HepG2 (cell line): ENCODE data around the gene SAMSN1. TPM values are rescaled to one million over a fixed set of nuclear protein-coding genes. Genes with fewer than 3 reads are reported as not detected.

Experiments
- ATAC-seq: fragments of 200-7000 bp; cut with Tn5 transposase; 3 replicates; pipeline ENCODE4 v1.9.1; 2020; ENCODE audit warnings: mild to moderate bottlenecking, moderate library complexity
- BruUV-seq: library from RNA; stranded (reverse); fragments of 400-500 nt; replicated peaks from 2 replicates; lab custom pipeline; 2021; lab: Mats Ljungman, UMichigan
- CTCF ChIA-PET: fragments of 300-600 bp; formaldehyde crosslinking; extraction: SDS; loops from one replicate; lab custom pipeline; 2021; ENCODE audit warnings: low total read pairs, inconsistent platforms, low intra/inter-chr PET ratio; lab: Yijun Ruan, JAX
- POLR2A ChIA-PET: fragments of 350-600 bp; sonication (Branson Sonifier 250); formaldehyde crosslinking; loops from one replicate; lab custom pipeline; 2020; ENCODE audit warnings: antibody characterized with exemption, inconsistent platforms; lab: Yijun Ruan, JAX
- DNase-seq: peaks from one replicate; pipeline ENCODE4 v3.0.0-alpha.2; 2015; ENCODE audit warnings: low spot score
- FAIRE-seq: peaks from 3 replicates; lab custom pipeline; 2011; peaks lifted over from hg19 to GRCh38; lab: Jason Lieb, UNC
- H2AFZ ChIP-seq: one replicate; pipeline ENCODE4 v1.6.1; 2011; ENCODE audit warnings: low read length, inconsistent platforms
- H3K27ac ChIP-seq: fragments of 300-600 bp; 3 replicates; pipeline ENCODE4 v1.8.0; 2011; ENCODE audit warnings: mixed run types, mild to moderate bottlenecking, mixed read lengths, low read length, inconsistent platforms; ENCODE audit not compliant: insufficient read depth; ENCODE audit errors: extremely low read length
- H3K27me3 ChIP-seq, 2 experiments: fragments of 200-600 bp in 1 of 2; 2 replicates in 1 of 2; 3 replicates in 1 of 2; pipeline versions ENCODE4 v1.6.0 to v1.8.0; 2011; ENCODE audit warnings: low read length in 2 of 2, mild to moderate bottlenecking in 2 of 2, moderate library complexity in 2 of 2, inconsistent platforms in 1 of 2; ENCODE audit not compliant: insufficient read depth in 2 of 2, control insufficient read depth in 1 of 2
- H3K36me3 ChIP-seq, 2 experiments: fragments of 200-600 bp in 1 of 2; replicated peaks in 1 of 2; 2 replicates in 1 of 2; 3 replicates in 1 of 2; pipeline versions ENCODE4 v1.5.1 to v1.8.0; 2011; ENCODE audit warnings: low read length in 2 of 2, inconsistent platforms in 1 of 2; ENCODE audit not compliant: insufficient read depth in 2 of 2, control insufficient read depth in 1 of 2
- H3K4me1 ChIP-seq: 2 replicates; pipeline ENCODE4 v1.5.1; 2012; ENCODE audit warnings: low read length, inconsistent platforms; ENCODE audit not compliant: insufficient read depth
- H3K4me2 ChIP-seq: 2 replicates; pipeline ENCODE4 v1.6.0; 2011; ENCODE audit warnings: low read depth, low read length, inconsistent platforms
- H3K4me3 ChIP-seq, 3 experiments: fragments of 200-600 bp in 1 of 3; sonication (generic), shearing (Covaris generic) in 1 of 3; replicated peaks in 1 of 3; 2 replicates each; pipeline ENCODE4 v1.5.1; 2011 to 2016; ENCODE audit warnings: low read length in 3 of 3, inconsistent platforms in 2 of 3, low read depth in 2 of 3, mild to moderate bottlenecking in 2 of 3, control low read depth in 1 of 3, mixed read lengths in 1 of 3; ENCODE audit not compliant: insufficient read depth in 1 of 3
- H3K79me2 ChIP-seq: one replicate; pipeline ENCODE4 v1.6.1; 2011; ENCODE audit warnings: low read length, inconsistent platforms; ENCODE audit not compliant: insufficient read depth
- H3K9ac ChIP-seq: 2 replicates; pipeline ENCODE4 v1.6.0; 2011; ENCODE audit warnings: mild to moderate bottlenecking, low read depth, low read length, inconsistent platforms; ENCODE audit not compliant: insufficient read depth
- H3K9me3 ChIP-seq: 2 replicates; pipeline ENCODE4 v1.5.1; 2012; ENCODE audit warnings: mild to moderate bottlenecking, low read length
- H4K20me1 ChIP-seq: 2 replicates; pipeline ENCODE4 v1.6.0; 2011; ENCODE audit warnings: inconsistent platforms, mild to moderate bottlenecking, low read length, moderate library complexity; ENCODE audit not compliant: insufficient read depth
- CREB1 ChIP-seq, 2 experiments: fragments of 450-650 bp in 1 of 2; IDR thresholded peaks; 2 replicates each; pipeline ENCODE4 v1.6.1; 2016 to 2017; ENCODE audit warnings: control low read depth in 1 of 2, mild to moderate bottlenecking in 1 of 2, missing compliant biosample characterization in 1 of 2, missing genetic modification characterization in 1 of 2
- KLF16 ChIP-seq, 2 experiments: sonication (generic) in 1 of 2; formaldehyde crosslinking in 1 of 2; IDR thresholded peaks; 2 replicates each; pipeline versions ENCODE4 v1.6.1 to v1.8.0; 2016 to 2023; ENCODE audit warnings: missing genetic modification reagents in 2 of 2, missing compliant biosample characterization in 1 of 2
- NR2F2 ChIP-seq: IDR thresholded peaks from 2 replicates; pipeline ENCODE4 v1.6.1; 2012; ENCODE audit warnings: low read depth, inconsistent platforms, borderline replicate concordance
- PHF21A ChIP-seq: sonication (generic); formaldehyde crosslinking; IDR thresholded peaks from 2 replicates; pipeline ENCODE4 v1.5.0; 2020; ENCODE audit warnings: mild to moderate bottlenecking, missing genetic modification reagents
- POGZ ChIP-seq: sonication (generic); formaldehyde crosslinking; IDR thresholded peaks from 2 replicates; pipeline ENCODE4 v1.4.0; 2020; ENCODE audit warnings: mild to moderate bottlenecking, missing genetic modification reagents
- RCOR2 ChIP-seq: IDR thresholded peaks from 2 replicates; pipeline ENCODE4 v1.6.1; 2016; ENCODE audit warnings: missing biosample characterization, missing genetic modification reagents
- SRF ChIP-seq: IDR thresholded peaks from 2 replicates; pipeline ENCODE4 v1.6.1; 2011; ENCODE audit warnings: mild to moderate bottlenecking, low read depth, low read length, moderate library complexity
- ZNF460 ChIP-seq: sonication (generic); formaldehyde crosslinking; IDR thresholded peaks from 2 replicates; pipeline ENCODE4 v1.5.1; 2020; ENCODE audit warnings: missing genetic modification reagents, mild to moderate bottlenecking, borderline replicate concordance
- ZNF577 ChIP-seq: sonication (generic); formaldehyde crosslinking; IDR thresholded peaks from 2 replicates; pipeline ENCODE4 v1.4.0; 2020; ENCODE audit warnings: mild to moderate bottlenecking, low read depth, missing genetic modification reagents, borderline replicate concordance
- ZNF773 ChIP-seq: sonication (generic); formaldehyde crosslinking; IDR thresholded peaks from 2 replicates; pipeline ENCODE4 v1.4.0; 2020; ENCODE audit warnings: missing genetic modification reagents, borderline replicate concordance
- WGBS: methylation state at CpG from one replicate; pipeline ENCODE4 v1.1.6; 2017; ENCODE audit warnings: low lambda C conversion rate; 5-methylcytosine and 5-hydroxymethylcytosine counted together
- in situ Hi-C: cut with HindIII; loops from 2 replicates; pipeline ENCODE4 v1.10.0; 2017; ENCODE audit warnings: low pct_unique_long_range_greater_than_20kb; ENCODE audit not compliant: extremely low pct_ligation_motif_present
- intact Hi-C: fragments of 100-400 bp; cut with micrococcal nuclease; formaldehyde crosslinking; loops from one replicate; pipeline ENCODE4 v1.10.0; 2022; ENCODE audit not compliant: unreplicated experiment
- polyA plus RNA-seq, 8 experiments: library from polyadenylated mRNA; depleted of rRNA in 3 of 8; stranded (reverse) in 7 of 8; unstranded in 1 of 8; fragments of >200 nt; fragmentation: Illumina TruSeq in 4 of 8; extraction: Trizol in 4 of 8; gene quantifications; 2 replicates each; pipeline versions ENCODE4 v1.2.1 to v1.2.3, GENCODE V29; 2011 to 2016; ENCODE audit warnings: low read depth in 4 of 8, missing spikeins in 1 of 8, mixed read lengths in 1 of 8; ENCODE audit not compliant: insufficient read depth in 1 of 8
- total RNA-seq, 5 experiments: library from RNA; depleted of rRNA; stranded (reverse); fragments of >200 nt; fragmentation: Illumina TruSeq; extraction: Trizol; gene quantifications; 2 replicates each; pipeline ENCODE4 v1.2.3, GENCODE V29; 2016; ENCODE audit warnings: low read depth in 1 of 5
- TF ChIP-seq, protein P1 (sequence below): sonication (generic); formaldehyde crosslinking; IDR thresholded peaks from 2 replicates; pipeline ENCODE4 v1.5.1; 2020; ENCODE audit warnings: missing genetic modification reagents, mild to moderate bottlenecking, borderline replicate concordance
- TF ChIP-seq, protein P2 (sequence below): sonication (generic); formaldehyde crosslinking; IDR thresholded peaks from 2 replicates; pipeline ENCODE4 v1.4.0; 2020; ENCODE audit warnings: mild to moderate bottlenecking, missing genetic modification reagents
- TF ChIP-seq, protein P3 (sequence below): sonication (generic); formaldehyde crosslinking; IDR thresholded peaks from 2 replicates; pipeline ENCODE4 v1.4.0; 2020; ENCODE audit warnings: missing genetic modification reagents
- TF ChIP-seq, protein P4 (sequence below): sonication (generic); formaldehyde crosslinking; IDR thresholded peaks from 2 replicates; pipeline ENCODE4 v1.4.0; 2020; ENCODE audit warnings: missing genetic modification reagents, borderline replicate concordance

SAMSN1 gene
- total and polyA plus RNA-seq, 2 of the 13 experiments (the other 11 are each of a cell fraction or from before 2014, with no cell fraction given), result 0.09 TPM; not detected in 1

DNA sequence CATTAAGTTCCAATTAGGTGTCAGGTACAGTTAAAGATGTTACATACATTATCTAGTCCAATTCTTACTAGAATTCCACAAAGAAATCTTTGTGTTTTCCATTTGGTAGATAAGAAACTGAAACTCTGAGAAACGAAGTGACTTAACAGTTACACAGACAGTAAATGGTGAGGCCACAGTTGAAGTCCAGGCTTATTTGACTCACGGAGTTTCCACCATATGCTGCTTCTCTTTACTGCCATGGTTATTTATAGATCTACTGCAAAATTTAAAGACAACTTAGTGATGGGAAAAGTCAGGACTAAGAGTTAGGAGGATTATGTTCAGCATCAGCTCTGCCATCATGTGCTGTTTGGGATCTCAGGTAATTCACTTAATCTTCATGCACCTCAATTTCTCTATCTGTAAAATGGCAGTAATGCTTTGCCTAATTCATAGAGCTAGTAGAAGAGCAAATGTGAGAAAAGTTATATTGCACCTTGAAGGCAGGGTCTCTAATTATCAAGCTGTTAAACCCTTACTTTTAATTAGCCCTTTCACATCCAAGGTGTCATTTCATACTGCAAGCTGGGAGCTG is 26.2 kb upstream of the SAMSN1 start (continued):
- TF ChIP-seq, protein P1, sequence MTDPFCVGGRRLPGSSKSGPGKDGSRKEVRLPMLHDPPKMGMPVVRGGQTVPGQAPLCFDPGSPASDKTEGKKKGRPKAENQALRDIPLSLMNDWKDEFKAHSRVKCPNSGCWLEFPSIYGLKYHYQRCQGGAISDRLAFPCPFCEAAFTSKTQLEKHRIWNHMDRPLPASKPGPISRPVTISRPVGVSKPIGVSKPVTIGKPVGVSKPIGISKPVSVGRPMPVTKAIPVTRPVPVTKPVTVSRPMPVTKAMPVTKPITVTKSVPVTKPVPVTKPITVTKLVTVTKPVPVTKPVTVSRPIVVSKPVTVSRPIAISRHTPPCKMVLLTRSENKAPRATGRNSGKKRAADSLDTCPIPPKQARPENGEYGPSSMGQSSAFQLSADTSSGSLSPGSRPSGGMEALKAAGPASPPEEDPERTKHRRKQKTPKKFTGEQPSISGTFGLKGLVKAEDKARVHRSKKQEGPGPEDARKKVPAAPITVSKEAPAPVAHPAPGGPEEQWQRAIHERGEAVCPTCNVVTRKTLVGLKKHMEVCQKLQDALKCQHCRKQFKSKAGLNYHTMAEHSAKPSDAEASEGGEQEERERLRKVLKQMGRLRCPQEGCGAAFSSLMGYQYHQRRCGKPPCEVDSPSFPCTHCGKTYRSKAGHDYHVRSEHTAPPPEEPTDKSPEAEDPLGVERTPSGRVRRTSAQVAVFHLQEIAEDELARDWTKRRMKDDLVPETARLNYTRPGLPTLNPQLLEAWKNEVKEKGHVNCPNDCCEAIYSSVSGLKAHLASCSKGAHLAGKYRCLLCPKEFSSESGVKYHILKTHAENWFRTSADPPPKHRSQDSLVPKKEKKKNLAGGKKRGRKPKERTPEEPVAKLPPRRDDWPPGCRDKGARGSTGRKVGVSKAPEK, result no peak
- TF ChIP-seq ZNF773 (CRISPR knock-in tag), result no peak

DNA sequence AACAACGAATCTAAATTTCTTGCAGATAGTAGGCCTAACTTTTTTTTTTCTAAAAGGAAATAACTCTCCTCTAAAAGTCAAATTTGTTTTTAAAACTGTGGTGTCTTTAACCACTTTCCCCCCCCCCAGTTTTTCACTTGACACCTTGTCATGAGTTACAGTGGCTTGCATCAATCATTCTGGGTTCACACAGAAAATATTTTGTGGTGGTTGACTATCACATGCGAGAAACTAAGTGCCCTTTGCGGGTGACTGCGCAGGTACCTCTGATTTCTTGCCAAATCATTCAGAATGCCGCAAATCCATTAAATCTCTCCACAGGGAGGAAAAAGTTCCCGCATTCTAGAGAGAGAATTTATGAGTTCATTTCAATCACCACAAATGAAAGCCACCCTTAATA is 23.8 kb upstream of the SAMSN1 start:
- ATAC-seq, result no peak
- 47% methylated on average over 6 of the region's 6 CpGs for WGBS
- H4K20me1 ChIP-seq, result no peaks in the 10 kb centered on the region
- ChIA-PET POLR2A (no interaction called here), CTCF (no interaction called here)
- no peak overlapping the region for H3K9ac ChIP-seq
- H3K27me3 ChIP-seq, result no peaks in the 10 kb centered on the region
- in situ Hi-C loops, result no loop called here
- H3K27ac ChIP-seq, result no peak overlapping the region
- H3K79me2 ChIP-seq, result no peaks in the 10 kb centered on the region
- H3K4me1 ChIP-seq, result no peaks in the 10 kb centered on the region
- no peak overlapping the region for H3K4me2 ChIP-seq
- no peak for DNase-seq
- no peak overlapping the region for H3K4me3 ChIP-seq
- no peak for FAIRE-seq
- no peaks in the 10 kb centered on the region for H3K9me3 ChIP-seq
- no peaks in the 10 kb centered on the region for H3K36me3 ChIP-seq
- intact Hi-C loops, result no loop called here
- H2AFZ ChIP-seq, result no peak overlapping the region
- BruUV-seq, result no TSS peak
- TF ChIP-seq PHF21A (no peak), ZNF460 (CRISPR knock-in tag) (no peak), SRF (no peak), CREB1 (IDR thresholded peaks at IDR 0.05) (no peak), CREB1 (CRISPR knock-in tag; IDR thresholded peaks at IDR 0.05) (no peak), POGZ (CRISPR knock-in tag) (no peak), NR2F2 (no peak), ZNF577 (CRISPR knock-in tag) (no peak), RCOR2 (CRISPR knock-in tag) (no peak), KLF16 (CRISPR knock-in tag; IDR thresholded peaks at IDR 0.05) (no peak)
- TF ChIP-seq, protein P2, sequence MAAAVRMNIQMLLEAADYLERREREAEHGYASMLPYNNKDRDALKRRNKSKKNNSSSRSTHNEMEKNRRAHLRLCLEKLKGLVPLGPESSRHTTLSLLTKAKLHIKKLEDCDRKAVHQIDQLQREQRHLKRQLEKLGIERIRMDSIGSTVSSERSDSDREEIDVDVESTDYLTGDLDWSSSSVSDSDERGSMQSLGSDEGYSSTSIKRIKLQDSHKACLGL (CRISPR knock-in tag), result no peak
- TF ChIP-seq, protein P3, sequence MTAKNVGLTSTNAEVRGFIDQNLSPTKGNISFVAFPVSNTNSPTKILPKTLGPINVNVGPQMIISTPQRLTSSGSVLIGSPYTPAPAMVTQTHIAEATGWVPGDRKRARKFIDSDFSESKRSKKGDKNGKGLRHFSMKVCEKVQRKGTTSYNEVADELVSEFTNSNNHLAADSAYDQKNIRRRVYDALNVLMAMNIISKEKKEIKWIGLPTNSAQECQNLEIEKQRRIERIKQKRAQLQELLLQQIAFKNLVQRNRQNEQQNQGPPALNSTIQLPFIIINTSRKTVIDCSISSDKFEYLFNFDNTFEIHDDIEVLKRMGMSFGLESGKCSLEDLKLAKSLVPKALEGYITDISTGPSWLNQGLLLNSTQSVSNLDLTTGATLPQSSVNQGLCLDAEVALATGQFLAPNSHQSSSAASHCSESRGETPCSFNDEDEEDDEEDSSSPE (CRISPR knock-in tag), result no peak
- TF ChIP-seq, protein P4, sequence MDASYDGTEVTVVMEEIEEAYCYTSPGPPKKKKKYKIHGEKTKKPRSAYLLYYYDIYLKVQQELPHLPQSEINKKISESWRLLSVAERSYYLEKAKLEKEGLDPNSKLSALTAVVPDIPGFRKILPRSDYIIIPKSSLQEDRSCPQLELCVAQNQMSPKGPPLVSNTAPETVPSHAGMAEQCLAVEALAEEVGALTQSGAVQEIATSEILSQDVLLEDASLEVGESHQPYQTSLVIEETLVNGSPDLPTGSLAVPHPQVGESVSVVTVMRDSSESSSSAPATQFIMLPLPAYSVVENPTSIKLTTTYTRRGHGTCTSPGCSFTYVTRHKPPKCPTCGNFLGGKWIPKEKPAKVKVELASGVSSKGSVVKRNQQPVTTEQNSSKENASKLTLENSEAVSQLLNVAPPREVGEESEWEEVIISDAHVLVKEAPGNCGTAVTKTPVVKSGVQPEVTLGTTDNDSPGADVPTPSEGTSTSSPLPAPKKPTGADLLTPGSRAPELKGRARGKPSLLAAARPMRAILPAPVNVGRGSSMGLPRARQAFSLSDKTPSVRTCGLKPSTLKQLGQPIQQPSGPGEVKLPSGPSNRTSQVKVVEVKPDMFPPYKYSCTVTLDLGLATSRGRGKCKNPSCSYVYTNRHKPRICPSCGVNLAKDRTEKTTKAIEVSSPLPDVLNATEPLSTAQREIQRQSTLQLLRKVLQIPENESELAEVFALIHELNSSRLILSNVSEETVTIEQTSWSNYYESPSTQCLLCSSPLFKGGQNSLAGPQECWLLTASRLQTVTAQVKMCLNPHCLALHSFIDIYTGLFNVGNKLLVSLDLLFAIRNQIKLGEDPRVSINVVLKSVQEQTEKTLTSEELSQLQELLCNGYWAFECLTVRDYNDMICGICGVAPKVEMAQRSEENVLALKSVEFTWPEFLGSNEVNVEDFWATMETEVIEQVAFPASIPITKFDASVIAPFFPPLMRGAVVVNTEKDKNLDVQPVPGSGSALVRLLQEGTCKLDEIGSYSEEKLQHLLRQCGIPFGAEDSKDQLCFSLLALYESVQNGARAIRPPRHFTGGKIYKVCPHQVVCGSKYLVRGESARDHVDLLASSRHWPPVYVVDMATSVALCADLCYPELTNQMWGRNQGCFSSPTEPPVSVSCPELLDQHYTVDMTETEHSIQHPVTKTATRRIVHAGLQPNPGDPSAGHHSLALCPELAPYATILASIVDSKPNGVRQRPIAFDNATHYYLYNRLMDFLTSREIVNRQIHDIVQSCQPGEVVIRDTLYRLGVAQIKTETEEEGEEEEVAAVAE (CRISPR knock-in tag), result no peak
